GM12878 (cell line): ENCODE results near the gene RBPJL. TPM values are rescaled to one million over a fixed set of nuclear protein-coding genes. Genes with fewer than 3 reads are reported as not detected.

Experiments
- ATAC-seq: fragments of 200-7000 bp; cut with Tn5 transposase; 3 replicates; pipeline ENCODE4 v1.9.1; 2020; ENCODE audit warnings: mild to moderate bottlenecking, moderate library complexity
- BruUV-seq: library from RNA; stranded (reverse); fragments of 400-500 nt; replicated peaks from 2 replicates; lab custom pipeline; 2021; lab: Mats Ljungman, UMichigan
- CTCF ChIA-PET: fragments of 300-600 bp; sonication (Branson Sonifier 250); formaldehyde crosslinking; extraction: SDS; loops from one replicate; lab custom pipeline; 2021; ENCODE audit warnings: inconsistent platforms; lab: Yijun Ruan, JAX
- POLR2A ChIA-PET: fragments of 350-600 bp; formaldehyde crosslinking; extraction: SDS; loops from one replicate; lab custom pipeline; 2021; ENCODE audit warnings: inconsistent platforms; lab: Charles Lee
- RAD21 ChIA-PET: fragments of 300-600 bp; sonication (Branson Sonifier 250); formaldehyde crosslinking; loops from one replicate; lab custom pipeline; 2023; ENCODE audit warnings: antibody characterized with exemption; ENCODE audit not compliant: unreplicated experiment; lab: Charles Lee
- SMC1A ChIA-PET: fragments of 300-600 bp; sonication (Branson Sonifier 250); formaldehyde crosslinking; loops from one replicate; lab custom pipeline; 2023; ENCODE audit not compliant: unreplicated experiment, uncharacterized antibody; lab: Charles Lee
- DNase-seq: peaks from one replicate; pipeline ENCODE4 v3.0.0-alpha.2; 2011; ENCODE audit warnings: low read depth, low spot score
- FAIRE-seq: peaks from 3 replicates; lab custom pipeline; 2011; peaks lifted over from hg19 to GRCh38; lab: Jason Lieb, UNC
- H2AFZ ChIP-seq: 2 replicates; pipeline ENCODE4 v1.6.0; 2011; ENCODE audit warnings: low read depth, low read length, control low read depth; ENCODE audit not compliant: control insufficient read depth
- H3K27ac ChIP-seq: 2 replicates; pipeline ENCODE4 v1.5.1; 2011; ENCODE audit warnings: control low read depth; ENCODE audit not compliant: control insufficient read depth, insufficient read depth
- H3K27me3 ChIP-seq, 2 experiments: replicated peaks in 1 of 2; 2 replicates each; pipeline versions ENCODE4 v1.6.0 to v1.6.1; 2011; ENCODE audit warnings: low read length in 1 of 2; ENCODE audit not compliant: control insufficient read depth in 2 of 2, insufficient read depth in 2 of 2
- H3K36me3 ChIP-seq, 2 experiments: 2 replicates each; pipeline ENCODE4 v1.5.1; 2011; ENCODE audit warnings: low read length in 1 of 2; ENCODE audit not compliant: control insufficient read depth in 2 of 2, insufficient read depth in 2 of 2
- H3K4me1 ChIP-seq: 2 replicates; pipeline ENCODE4 v1.6.1; 2011; ENCODE audit warnings: mild to moderate bottlenecking, low read length, moderate library complexity, mixed read lengths; ENCODE audit not compliant: control insufficient read depth, insufficient read depth
- H3K4me2 ChIP-seq: 2 replicates; pipeline ENCODE4 v1.6.0; 2011; ENCODE audit warnings: control low read depth; ENCODE audit not compliant: control insufficient read depth, insufficient read depth
- H3K4me3 ChIP-seq: fragments of 200-600 bp; sonication (generic); 2 replicates; pipeline ENCODE4 v1.5.1; 2016
- H3K79me2 ChIP-seq: 2 replicates; pipeline ENCODE4 v1.6.0; 2011; ENCODE audit warnings: low read length; ENCODE audit not compliant: control insufficient read depth, insufficient read depth
- H3K9ac ChIP-seq: 2 replicates; pipeline ENCODE4 v1.8.0; 2011; ENCODE audit warnings: low read length, control low read depth, mixed read lengths; ENCODE audit not compliant: control insufficient read depth, insufficient read depth
- H3K9me3 ChIP-seq: replicated peaks from 3 replicates; pipeline ENCODE4 v1.5.1; 2011; ENCODE audit warnings: mild to moderate bottlenecking, low read length; ENCODE audit not compliant: control insufficient read depth, insufficient read depth
- H4K20me1 ChIP-seq: 2 replicates; pipeline ENCODE4 v1.6.0; 2011; ENCODE audit not compliant: control insufficient read depth, insufficient read depth
- BACH1 ChIP-seq: fragments of 450-650 bp; IDR thresholded peaks from 2 replicates; pipeline ENCODE4 v1.6.1; 2017; ENCODE audit warnings: mild to moderate bottlenecking, borderline replicate concordance
- CBX5 ChIP-seq: sonication (generic); IDR thresholded peaks from 2 replicates; pipeline ENCODE4 v1.6.1; 2016; ENCODE audit warnings: low read depth, moderate library complexity, mild to moderate bottlenecking, inconsistent platforms
- E2F4 ChIP-seq: IDR thresholded peaks from 2 replicates; pipeline ENCODE4 v1.6.1; 2012; ENCODE audit warnings: low read depth, low read length, improper control_type of control experiment
- IKZF2 ChIP-seq, 2 experiments: fragments of 450-650 bp; IDR thresholded peaks; 2 replicates each; pipeline ENCODE4 v1.6.1; 2017; ENCODE audit warnings: mild to moderate bottlenecking in 2 of 2, moderate library complexity in 2 of 2
- PAX5 ChIP-seq: IDR thresholded peaks from 2 replicates; pipeline ENCODE4 v1.6.1; 2011; ENCODE audit warnings: low read depth, low read length, borderline replicate concordance
- TCF7 ChIP-seq: IDR thresholded peaks from 2 replicates; pipeline ENCODE4 v1.6.1; 2014; ENCODE audit warnings: antibody characterized with exemption, borderline replicate concordance
- YY1 ChIP-seq: IDR thresholded peaks from 2 replicates; pipeline ENCODE4 v1.6.1; 2011; ENCODE audit warnings: low read depth, mild to moderate bottlenecking, low read length
- WGBS: methylation state at CpG from one replicate; pipeline ENCODE4 v1.1.6; 2016; ENCODE audit warnings: low lambda C conversion rate; ENCODE audit not compliant: insufficient replicate concordance, insufficient coverage; ENCODE audit errors: missing lambda C conversion rate; 5-methylcytosine and 5-hydroxymethylcytosine counted together
- in situ Hi-C: fragments of 300-500 bp; cut with MboI; formaldehyde crosslinking; loops from 9 replicates; pipeline ENCODE4 v1.14.3; 2018; ENCODE audit warnings: mixed read lengths
- intact Hi-C: fragments of 100-400 bp; cut with micrococcal nuclease; formaldehyde crosslinking; loops from one replicate; pipeline ENCODE4 v1.14.2; 2022; ENCODE audit not compliant: unreplicated experiment
- polyA plus RNA-seq, 11 experiments: library from polyadenylated mRNA; depleted of rRNA in 4 of 11; unstranded in 6 of 11; stranded (reverse) in 5 of 11; fragments of >200 nt; fragmentation: Nextera tagmentation in 4 of 11; fragmentation: Illumina TruSeq in 1 of 11; extraction: Ambion mirVana in 4 of 11; extraction: Trizol in 1 of 11; gene quantifications; 1 replicate in 1 of 11; 2 replicates in 10 of 11; pipeline versions ENCODE4 v1.2.1 to v1.2.3, GENCODE V29; 2011 to 2016; ENCODE audit warnings: inconsistent platforms in 2 of 11, missing spikeins in 2 of 11, low read depth in 1 of 11
- total RNA-seq, 4 experiments: library from RNA; depleted of rRNA in 3 of 4; stranded (reverse); fragments of >200 nt in 3 of 4; fragmentation: Illumina TruSeq in 1 of 4; extraction: Trizol in 1 of 4; gene quantifications; 2 replicates each; pipeline versions ENCODE4 v1.2.1 to v1.2.3, GENCODE V29; 2013 to 2021

RBPJL gene
- total and polyA plus RNA-seq, 10 of the 15 experiments (the other 5 are each of a cell fraction or from before 2014, with no cell fraction given), result 0.18 TPM; not detected in 9

GRCh38 chr20:45315672-45316071, 9.0 kb downstream of the RBPJL start (continued):
- TF ChIP-seq TCF7 (no peak), CBX5 (no peak), BACH1 (no peak)
- TF ChIP-seq, all 136 proteins: peak for 0

- Histone ChIP-seq H3K9me3 (no peaks in the 10 kb centered on the region), H3K4me2 (no peak overlapping the region), H3K9ac (no peak overlapping the region), H3K27ac (no peak overlapping the region), H3K4me3 (no peak overlapping the region), H3K4me1 (peaks cover 19% of the 10 kb centered on the region), H3K27me3 (peaks cover 4 to 6% of the 10 kb centered on the region in 2 experiments; a peak in 3 of 4 replicates), H2AFZ (no peak overlapping the region), H4K20me1 (no peaks in the 10 kb centered on the region), H3K79me2 (no peaks in the 10 kb centered on the region), H3K36me3 (no peaks in the 10 kb centered on the region)
- no peak for TF ChIP-seq E2F4
- TF ChIP-seq IKZF2 (IDR thresholded peaks at IDR 0.05), result no peak
- no peak for TF ChIP-seq PAX5
- no peak for TF ChIP-seq YY1
- BruUV-seq, result no TSS peak
- 62% methylated on average over 71 of the region's 71 CpGs for WGBS
- DNase-seq, result no peak
- CTCF ChIA-PET, result interaction anchor here (5.5 to 11.2 kb wide), 3 partner anchors 121 to 138 kb away, joined by 29 to 121 read pairs (median 38); no protein-coding TSS in a partner anchor
- ATAC-seq, result no peak
- SMC1A ChIA-PET, result no interaction called here
- RAD21 ChIA-PET, result no interaction called here
- intact Hi-C loops, result no loop called here
- POLR2A ChIA-PET, result interaction anchor here (0.6 kb wide), 1 partner anchor 453 kb away, joined by 3 read pairs; no protein-coding TSS in a partner anchor
- FAIRE-seq, result no peak
- in situ Hi-C loops, result no loop called here
Measured at GRCh38 chr20:45316150-45317080, 9.8 kb downstream of the RBPJL start.
